Measurements from ENCODE around the gene SNX14. TPM values are rescaled to one million over a fixed set of nuclear protein-coding genes. Genes with fewer than 3 reads are reported as not detected.

SNX14 gene
- total RNA-seq, 1 donor from 2014 or later: 89.5 TPM

DNA sequence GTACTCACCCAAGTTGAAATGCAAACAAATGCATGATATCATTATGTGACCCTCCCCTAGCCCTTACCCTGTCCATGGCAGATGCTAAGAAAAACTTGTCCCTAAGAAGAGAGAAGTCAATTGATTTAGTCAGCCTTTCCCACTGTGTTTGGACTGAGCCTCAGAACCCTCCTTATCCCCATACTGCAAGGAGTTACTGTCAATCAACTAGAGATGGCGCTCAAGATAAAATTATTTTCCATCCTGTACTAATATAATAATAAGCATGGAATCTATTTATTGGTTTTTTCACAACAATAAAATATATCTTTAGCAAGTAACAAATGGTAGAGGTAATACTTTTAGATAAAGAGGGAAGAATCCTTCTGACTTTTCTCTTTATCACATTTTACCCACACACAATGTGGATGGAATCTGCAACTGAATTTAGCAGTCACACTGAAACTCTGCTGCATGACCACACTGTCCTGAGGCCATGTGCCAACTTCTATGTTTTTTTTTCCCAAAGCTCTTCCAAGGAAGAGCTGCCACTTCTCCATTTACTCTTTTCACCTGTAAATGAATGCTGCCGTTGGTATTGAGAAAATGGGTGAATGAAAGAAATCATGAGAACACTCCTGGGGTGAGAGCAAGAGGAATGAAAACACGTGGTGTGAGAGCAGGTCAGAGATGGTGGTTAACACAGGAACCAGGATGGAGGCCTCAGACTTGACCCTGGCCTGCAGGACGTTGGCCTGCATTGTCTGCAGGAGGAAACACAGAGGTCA, 133.3 kb downstream of the SNX14 start:
- no peaks in the 10 kb centered on the region for H3K27me3 ChIP-seq (ENCODE audit: insufficient read depth, low read length)
- Mint-ChIP-seq H3K36me3 (ENCODE audit: low read depth, unreplicated experiment) (peaks cover 10% of the 10 kb centered on the region), H3K4me1 (ENCODE audit: low read depth, unreplicated experiment) (peaks cover 68% of the 10 kb centered on the region), H3K27me3 (ENCODE audit: low read depth, unreplicated experiment) (no peaks in the 10 kb centered on the region), H3K9me3 (ENCODE audit: unreplicated experiment) (no peaks in the 10 kb centered on the region), H3K27ac (ENCODE audit: unreplicated experiment) (peak overlapping the region; percentile 77), H3K4me3 (ENCODE audit: unreplicated experiment) (no peak overlapping the region)
- H3K36me3 ChIP-seq (ENCODE audit: insufficient read depth, low read length): no peaks in the 10 kb centered on the region
- TF ChIP-seq, protein P1, sequence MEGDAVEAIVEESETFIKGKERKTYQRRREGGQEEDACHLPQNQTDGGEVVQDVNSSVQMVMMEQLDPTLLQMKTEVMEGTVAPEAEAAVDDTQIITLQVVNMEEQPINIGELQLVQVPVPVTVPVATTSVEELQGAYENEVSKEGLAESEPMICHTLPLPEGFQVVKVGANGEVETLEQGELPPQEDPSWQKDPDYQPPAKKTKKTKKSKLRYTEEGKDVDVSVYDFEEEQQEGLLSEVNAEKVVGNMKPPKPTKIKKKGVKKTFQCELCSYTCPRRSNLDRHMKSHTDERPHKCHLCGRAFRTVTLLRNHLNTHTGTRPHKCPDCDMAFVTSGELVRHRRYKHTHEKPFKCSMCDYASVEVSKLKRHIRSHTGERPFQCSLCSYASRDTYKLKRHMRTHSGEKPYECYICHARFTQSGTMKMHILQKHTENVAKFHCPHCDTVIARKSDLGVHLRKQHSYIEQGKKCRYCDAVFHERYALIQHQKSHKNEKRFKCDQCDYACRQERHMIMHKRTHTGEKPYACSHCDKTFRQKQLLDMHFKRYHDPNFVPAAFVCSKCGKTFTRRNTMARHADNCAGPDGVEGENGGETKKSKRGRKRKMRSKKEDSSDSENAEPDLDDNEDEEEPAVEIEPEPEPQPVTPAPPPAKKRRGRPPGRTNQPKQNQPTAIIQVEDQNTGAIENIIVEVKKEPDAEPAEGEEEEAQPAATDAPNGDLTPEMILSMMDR (IDR thresholded peaks at IDR 0.05; ENCODE audit: insufficient read depth, low read depth, low read length): no peak
- no peak for TF ChIP-seq EZH2 (IDR thresholded peaks at IDR 0.05; ENCODE audit: insufficient read depth, low read length)
- H3K79me2 ChIP-seq (ENCODE audit: insufficient read depth, low read length): peaks cover 40% of the 10 kb centered on the region
- FAIRE-seq (no peak), DNase-seq (ENCODE audit: low read depth) (no peak)
- H2AFZ ChIP-seq (ENCODE audit: low read depth, low read length): no peak overlapping the region
- peaks cover 20% of the 10 kb centered on the region for H4K20me1 ChIP-seq (ENCODE audit: insufficient read depth, low read length)
- peak overlapping the region; percentile 76 for H3K27ac ChIP-seq (ENCODE audit: low read depth, low read length)
- no peak overlapping the region for H3K4me3 ChIP-seq (ENCODE audit: insufficient read depth, low read depth, low read length)
- no peaks in the 10 kb centered on the region for H3K9me3 ChIP-seq (ENCODE audit: insufficient read depth, low read depth, low read length)
- no peak overlapping the region for H3K9ac ChIP-seq (ENCODE audit: low read length)
- H3K4me1 ChIP-seq (ENCODE audit: insufficient read depth, low read length): peaks cover 82% of the 10 kb centered on the region
- peak overlapping the region; percentile 27 for H3K4me2 ChIP-seq (ENCODE audit: low read length)

DNA sequence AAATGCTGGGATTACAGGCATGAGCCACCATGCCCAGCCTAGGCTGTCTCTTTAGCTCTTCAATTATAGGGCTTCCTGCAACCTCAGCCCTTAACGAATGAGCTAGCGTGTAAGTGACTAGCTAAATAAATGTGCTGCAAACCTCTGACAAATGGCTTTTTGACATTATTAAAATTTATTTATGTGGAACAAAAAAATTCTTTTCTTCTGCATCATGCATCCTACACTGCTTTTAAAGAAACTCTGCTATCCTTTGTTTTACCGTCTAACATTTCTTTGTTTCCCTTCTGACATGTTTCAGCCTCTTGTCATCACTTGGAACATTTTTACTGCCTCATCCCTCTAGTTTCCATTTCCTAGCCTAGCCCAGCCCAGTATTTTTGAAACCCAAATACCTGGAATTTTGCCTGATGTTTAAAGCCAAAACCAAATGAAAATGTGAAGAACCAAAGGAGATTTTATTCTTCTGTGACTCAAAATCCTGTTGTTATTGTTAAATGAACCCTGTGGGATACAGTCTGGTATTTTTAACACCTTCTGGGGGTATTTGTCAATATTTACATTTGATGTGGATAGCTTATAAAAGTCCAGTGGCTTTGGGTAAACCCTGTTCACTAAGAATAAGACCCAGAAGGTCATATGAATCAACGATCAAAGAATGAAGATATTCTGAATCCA, 134.3 kb downstream of the SNX14 start:
- no peaks in the 10 kb centered on the region for H3K27me3 Mint-ChIP-seq (ENCODE audit: low read depth, unreplicated experiment)
- Histone ChIP-seq H3K4me3 (ENCODE audit: insufficient read depth, low read depth, low read length) (peak overlapping the region; percentile 25), H2AFZ (ENCODE audit: low read depth, low read length) (no peak overlapping the region), H3K4me2 (ENCODE audit: low read length) (peak overlapping the region; percentile 77), H3K79me2 (ENCODE audit: insufficient read depth, low read length) (peaks cover 50% of the 10 kb centered on the region), H3K4me1 (ENCODE audit: insufficient read depth, low read length) (peaks cover 72% of the 10 kb centered on the region), H3K36me3 (ENCODE audit: insufficient read depth, low read length) (no peaks in the 10 kb centered on the region), H3K9me3 (ENCODE audit: insufficient read depth, low read depth, low read length) (no peaks in the 10 kb centered on the region), H3K27ac (ENCODE audit: low read depth, low read length) (peak overlapping the region; percentile 76), H3K9ac (ENCODE audit: low read length) (peak overlapping the region; percentile 43), H3K27me3 (ENCODE audit: insufficient read depth, low read length) (no peaks in the 10 kb centered on the region), H4K20me1 (ENCODE audit: insufficient read depth, low read length) (peaks cover 27% of the 10 kb centered on the region)
- H3K4me1 Mint-ChIP-seq (ENCODE audit: low read depth, unreplicated experiment): peaks cover 59% of the 10 kb centered on the region
- FAIRE-seq: peak; percentile 52
- no peak overlapping the region for H3K4me3 Mint-ChIP-seq (ENCODE audit: unreplicated experiment)
- DNase-seq (ENCODE audit: low read depth): peak; percentile 94
- peaks cover 13% of the 10 kb centered on the region for H3K36me3 Mint-ChIP-seq (ENCODE audit: low read depth, unreplicated experiment)
- TF ChIP-seq, protein P1 (IDR thresholded peaks at IDR 0.05; ENCODE audit: insufficient read depth, low read depth, low read length): no peak
- TF ChIP-seq EZH2 (IDR thresholded peaks at IDR 0.05; ENCODE audit: insufficient read depth, low read length): no peak
- no peaks in the 10 kb centered on the region for H3K9me3 Mint-ChIP-seq (ENCODE audit: unreplicated experiment)
- H3K27ac Mint-ChIP-seq (ENCODE audit: unreplicated experiment): peak overlapping the region; percentile 77

All from astrocyte (in vitro differentiated cells and primary cell).